ENCODE data around the gene HSDL1. TPM values are rescaled to one million over a fixed set of nuclear protein-coding genes. Genes with fewer than 3 reads are reported as not detected.
A peak's percentile ranks its signal among the peaks of the same experiment; 100 is the strongest.

HSDL1 gene
- total RNA-seq, 1 donor from 2014 or later: 47.7 TPM

- no peak for TF ChIP-seq CTCF (IDR thresholded peaks at IDR 0.05; ENCODE audit: unreplicated experiment)
- H3K27ac Mint-ChIP-seq: no peak overlapping the region
- H3K36me3 Mint-ChIP-seq (ENCODE audit: insufficient read depth): peaks cover 6% of the 10 kb centered on the region
- H3K4me3 Mint-ChIP-seq (ENCODE audit: low read depth): no peak overlapping the region
- H3K4me1 Mint-ChIP-seq (ENCODE audit: low read depth): peaks cover 4% of the 10 kb centered on the region
- H3K27me3 Mint-ChIP-seq: no peaks in the 10 kb centered on the region
- no peak for DNase-seq (ENCODE audit: low spot score, unreplicated experiment)
- no peaks in the 10 kb centered on the region for H3K9me3 Mint-ChIP-seq (ENCODE audit: low read depth)
These were observed 34.1 kb upstream of the HSDL1 start for GRCh38 chr16:84178892-84179611.

- H3K4me1 Mint-ChIP-seq (ENCODE audit: low read depth): peaks cover 4% of the 10 kb centered on the region
- TF ChIP-seq CTCF (IDR thresholded peaks at IDR 0.05; ENCODE audit: unreplicated experiment): no peak
- H3K4me3 Mint-ChIP-seq (ENCODE audit: low read depth): no peak overlapping the region
- no peaks in the 10 kb centered on the region for H3K9me3 Mint-ChIP-seq (ENCODE audit: low read depth)
- H3K27me3 Mint-ChIP-seq: no peaks in the 10 kb centered on the region
- peaks cover 4% of the 10 kb centered on the region for H3K36me3 Mint-ChIP-seq (ENCODE audit: insufficient read depth)
- DNase-seq (ENCODE audit: low spot score, unreplicated experiment): no peak
- H3K27ac Mint-ChIP-seq: peak overlapping the region; percentile 80
These were observed 33.3 kb upstream of the HSDL1 start for GRCh38 chr16:84178146-84178765.

GRCh38 chr16:84177741-84178073 lies 32.7 kb upstream of the HSDL1 start:
- Mint-ChIP-seq H3K36me3 (ENCODE audit: insufficient read depth) (peaks cover 2% of the 10 kb centered on the region), H3K4me3 (ENCODE audit: low read depth) (no peak overlapping the region), H3K4me1 (ENCODE audit: low read depth) (peaks cover 4% of the 10 kb centered on the region), H3K27ac (peak overlapping the region; percentile 80), H3K9me3 (ENCODE audit: low read depth) (no peaks in the 10 kb centered on the region), H3K27me3 (no peaks in the 10 kb centered on the region)
- no peak for DNase-seq (ENCODE audit: low spot score, unreplicated experiment)
- no peak for TF ChIP-seq CTCF (IDR thresholded peaks at IDR 0.05; ENCODE audit: unreplicated experiment)

- DNase-seq (ENCODE audit: low spot score, unreplicated experiment): no peak
- Mint-ChIP-seq H3K9me3 (ENCODE audit: low read depth) (no peaks in the 10 kb centered on the region), H3K27me3 (no peaks in the 10 kb centered on the region), H3K4me1 (ENCODE audit: low read depth) (peaks cover 4% of the 10 kb centered on the region), H3K36me3 (ENCODE audit: insufficient read depth) (peaks cover 1% of the 10 kb centered on the region), H3K4me3 (ENCODE audit: low read depth) (no peak overlapping the region), H3K27ac (peak overlapping the region; percentile 24)
- TF ChIP-seq CTCF (IDR thresholded peaks at IDR 0.05; ENCODE audit: unreplicated experiment): no peak
These were observed 31.4 kb upstream of the HSDL1 start for GRCh38 chr16:84176192-84177053.

- no peaks in the 10 kb centered on the region for H3K27me3 Mint-ChIP-seq
- peak; percentile 76 for TF ChIP-seq CTCF (IDR thresholded peaks at IDR 0.05; ENCODE audit: unreplicated experiment)
- peak overlapping the region; percentile 9 for H3K27ac Mint-ChIP-seq
- peak; percentile 47 for DNase-seq (ENCODE audit: low spot score, unreplicated experiment)
- peaks cover 1% of the 10 kb centered on the region for H3K36me3 Mint-ChIP-seq (ENCODE audit: insufficient read depth)
- peaks cover 4% of the 10 kb centered on the region for H3K4me1 Mint-ChIP-seq (ENCODE audit: low read depth)
- no peaks in the 10 kb centered on the region for H3K9me3 Mint-ChIP-seq (ENCODE audit: low read depth)
- H3K4me3 Mint-ChIP-seq (ENCODE audit: low read depth): no peak overlapping the region
These were observed 30.5 kb upstream of the HSDL1 start for GRCh38 chr16:84175350-84176081.
